ENCODE measurements around the gene RAG1. TPM values are rescaled to one million over a fixed set of nuclear protein-coding genes. Genes with fewer than 3 reads are reported as not detected.

The RAG1 gene
- total RNA-seq, 4 donors from 2014 or later, result 0.04 to 0.34 (median 0.24) TPM

GRCh38 chr11:36598051-36598450, 30.2 kb downstream of the RAG1 start, which contains the start of gene RAG2:
Gene RAG2 (minus strand): TSS chr11:36598236. CDS start chr11:36594168, 4,068 bp downstream.
- Histone ChIP-seq H3K36me3 (no peaks in the 10 kb centered on the region), H3K4me3 (no peak within 1 kb of the TSS), H3K27ac (no peak within 1 kb of the TSS), H3K9me3 (no peaks in the 10 kb centered on the region), H3K27me3 (peaks cover 0 to 3% (median 0%) of the 10 kb centered on the region in 4 donors), H3K4me1 (peaks cover 0 to 14% (median 5%) of the 10 kb centered on the region in 3 donors)
- intact Hi-C loops (cut with DNase I), result no loop called here
- TF ChIP-seq CTCF (IDR thresholded peaks at IDR 0.05) (no peak), POLR2A (IDR thresholded peaks at IDR 0.05) (no peak)
- DNase-seq, result no peak
- 56 to 93% methylated on average over 2 of the region's 2 CpGs for WGBS, 2 donors

DNA sequence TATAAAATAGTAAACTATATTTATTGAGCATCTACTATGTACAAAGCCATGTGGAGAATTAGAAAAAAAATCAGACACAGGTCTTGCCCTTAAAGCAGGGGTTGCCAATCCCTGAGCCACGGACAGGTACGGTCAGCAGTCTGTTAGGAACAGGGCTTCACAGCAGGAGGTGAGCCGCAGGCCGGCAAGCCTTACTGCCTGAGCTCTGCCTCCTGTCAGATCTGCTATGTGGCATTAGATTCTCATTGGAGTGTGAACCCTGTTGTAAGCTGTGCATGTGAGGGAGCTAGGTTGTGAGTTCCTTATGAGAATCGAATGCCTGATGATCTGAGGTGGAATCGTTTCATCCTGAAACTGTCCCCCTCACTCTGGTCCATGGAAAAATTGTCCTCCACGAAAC, 32.4 kb downstream of the RAG1 start:
- Histone ChIP-seq H3K27me3 (no peaks in the 10 kb centered on the region), H3K4me3 (no peak overlapping the region), H3K27ac (no peak overlapping the region), H3K9me3 (no peaks in the 10 kb centered on the region), H3K36me3 (no peaks in the 10 kb centered on the region), H3K4me1 (peaks cover 0 to 5% (median 2%) of the 10 kb centered on the region in 3 donors)
- TF ChIP-seq CTCF (IDR thresholded peaks at IDR 0.05) (no peak), POLR2A (IDR thresholded peaks at IDR 0.05) (no peak)
- intact Hi-C loops (cut with DNase I), result no loop called here
- WGBS, 2 donors, result 84 to 88% methylated on average over 7 of the region's 7 CpGs
- DNase-seq, result no peak

- H3K27ac ChIP-seq, result no peak overlapping the region
- DNase-seq, result no peak
- intact Hi-C loops (cut with DNase I), result no loop called here
- no peaks in the 10 kb centered on the region for H3K36me3 ChIP-seq
- H3K27me3 ChIP-seq, result no peaks in the 10 kb centered on the region
- TF ChIP-seq POLR2A (IDR thresholded peaks at IDR 0.05) (no peak), CTCF (IDR thresholded peaks at IDR 0.05) (no peak)
- H3K9me3 ChIP-seq, result no peaks in the 10 kb centered on the region
- WGBS, 2 donors, result 66 to 69% methylated on average over 2 of the region's 2 CpGs
- no peak overlapping the region for H3K4me3 ChIP-seq
- no peaks in the 10 kb centered on the region for H3K4me1 ChIP-seq
Measured at GRCh38 chr11:36601155-36601554, 33.3 kb downstream of the RAG1 start.

DNA sequence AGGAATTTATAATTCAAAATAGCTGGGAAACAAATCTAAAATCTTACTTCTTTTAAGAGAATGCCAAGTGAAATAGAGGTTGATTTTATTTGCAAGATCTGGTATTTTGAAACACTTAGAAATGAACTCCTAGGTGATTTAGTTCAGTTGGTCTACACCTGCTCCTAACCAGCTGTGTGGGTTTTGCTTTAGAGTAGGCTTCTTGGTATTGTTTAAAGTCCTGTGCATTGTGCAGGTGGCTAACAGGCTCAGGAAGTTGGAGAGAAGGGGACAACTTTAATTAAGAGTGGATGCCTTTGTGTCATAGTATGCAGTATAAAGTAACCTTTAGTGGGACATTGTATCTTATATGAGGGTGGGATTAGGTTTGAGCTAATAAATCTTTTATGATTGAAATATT, 34.3 kb downstream of the RAG1 start:
- intact Hi-C loops (cut with DNase I), result no loop called here
- Histone ChIP-seq H3K36me3 (no peaks in the 10 kb centered on the region), H3K4me1 (no peaks in the 10 kb centered on the region), H3K27ac (no peak overlapping the region), H3K9me3 (no peaks in the 10 kb centered on the region), H3K27me3 (no peaks in the 10 kb centered on the region), H3K4me3 (no peak overlapping the region)
- no peak for DNase-seq
- TF ChIP-seq POLR2A (IDR thresholded peaks at IDR 0.05), result no peak
- no peak for TF ChIP-seq CTCF (IDR thresholded peaks at IDR 0.05)

DNA sequence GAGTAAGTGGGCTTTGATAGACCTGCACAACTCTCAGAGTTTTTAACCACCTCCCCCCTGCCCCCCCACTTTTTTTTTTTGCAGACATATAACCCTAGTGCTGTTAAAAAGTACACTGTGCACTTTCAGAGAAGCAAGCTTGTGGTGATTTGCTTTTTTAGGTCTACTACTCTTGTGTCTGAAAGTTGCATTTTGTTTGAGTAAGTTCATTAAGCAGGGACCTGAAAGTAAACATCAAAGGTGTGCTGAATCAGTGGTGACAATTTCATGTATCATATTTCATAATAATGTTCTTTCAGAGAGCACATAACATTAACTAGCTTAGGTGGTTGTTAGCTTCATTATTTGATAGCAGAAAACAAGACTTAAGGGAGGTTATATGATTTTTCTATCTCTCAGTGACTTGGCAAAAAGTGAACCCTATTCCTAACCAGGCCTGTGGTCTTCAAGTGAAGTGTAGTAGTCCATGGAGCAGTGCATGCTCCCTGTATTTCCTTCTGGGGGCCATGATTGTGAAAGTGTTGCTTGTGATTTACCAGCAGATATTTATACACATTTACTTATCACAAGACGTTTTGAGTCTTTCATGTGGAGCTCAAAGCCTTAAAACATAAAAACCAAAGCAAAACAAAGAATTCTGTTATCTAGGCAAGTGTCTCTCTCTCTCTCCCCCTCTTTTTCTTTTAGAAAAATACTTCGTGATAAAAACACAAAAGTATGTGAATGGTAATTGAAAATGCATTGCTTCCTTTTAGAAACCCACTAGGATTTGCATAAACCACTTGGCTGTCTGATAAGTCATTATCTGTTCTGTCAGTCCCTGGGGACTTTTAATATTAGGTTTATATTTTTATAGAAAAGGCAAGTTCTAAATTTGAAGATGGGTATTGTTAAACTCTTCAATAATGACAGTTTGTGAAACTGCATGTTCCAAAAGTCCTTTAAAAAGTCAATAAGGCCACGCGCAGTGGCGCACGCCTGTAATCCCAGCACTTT, 37.7 kb downstream of the RAG1 start:
- Histone ChIP-seq H3K4me3 (no peak overlapping the region), H3K27me3 (no peaks in the 10 kb centered on the region), H3K36me3 (no peaks in the 10 kb centered on the region), H3K27ac (no peak overlapping the region), H3K4me1 (no peaks in the 10 kb centered on the region), H3K9me3 (no peaks in the 10 kb centered on the region)
- TF ChIP-seq CTCF (IDR thresholded peaks at IDR 0.05) (no peak), POLR2A (IDR thresholded peaks at IDR 0.05) (no peak)
- intact Hi-C loops (cut with DNase I), result no loop called here
- 72 to 82% methylated on average over 5 to 6 of the region's 6 CpGs for WGBS, 2 donors
- no peak for DNase-seq
